Measurements from ENCODE around the gene PHF3.

Gene PHF3, protein sequence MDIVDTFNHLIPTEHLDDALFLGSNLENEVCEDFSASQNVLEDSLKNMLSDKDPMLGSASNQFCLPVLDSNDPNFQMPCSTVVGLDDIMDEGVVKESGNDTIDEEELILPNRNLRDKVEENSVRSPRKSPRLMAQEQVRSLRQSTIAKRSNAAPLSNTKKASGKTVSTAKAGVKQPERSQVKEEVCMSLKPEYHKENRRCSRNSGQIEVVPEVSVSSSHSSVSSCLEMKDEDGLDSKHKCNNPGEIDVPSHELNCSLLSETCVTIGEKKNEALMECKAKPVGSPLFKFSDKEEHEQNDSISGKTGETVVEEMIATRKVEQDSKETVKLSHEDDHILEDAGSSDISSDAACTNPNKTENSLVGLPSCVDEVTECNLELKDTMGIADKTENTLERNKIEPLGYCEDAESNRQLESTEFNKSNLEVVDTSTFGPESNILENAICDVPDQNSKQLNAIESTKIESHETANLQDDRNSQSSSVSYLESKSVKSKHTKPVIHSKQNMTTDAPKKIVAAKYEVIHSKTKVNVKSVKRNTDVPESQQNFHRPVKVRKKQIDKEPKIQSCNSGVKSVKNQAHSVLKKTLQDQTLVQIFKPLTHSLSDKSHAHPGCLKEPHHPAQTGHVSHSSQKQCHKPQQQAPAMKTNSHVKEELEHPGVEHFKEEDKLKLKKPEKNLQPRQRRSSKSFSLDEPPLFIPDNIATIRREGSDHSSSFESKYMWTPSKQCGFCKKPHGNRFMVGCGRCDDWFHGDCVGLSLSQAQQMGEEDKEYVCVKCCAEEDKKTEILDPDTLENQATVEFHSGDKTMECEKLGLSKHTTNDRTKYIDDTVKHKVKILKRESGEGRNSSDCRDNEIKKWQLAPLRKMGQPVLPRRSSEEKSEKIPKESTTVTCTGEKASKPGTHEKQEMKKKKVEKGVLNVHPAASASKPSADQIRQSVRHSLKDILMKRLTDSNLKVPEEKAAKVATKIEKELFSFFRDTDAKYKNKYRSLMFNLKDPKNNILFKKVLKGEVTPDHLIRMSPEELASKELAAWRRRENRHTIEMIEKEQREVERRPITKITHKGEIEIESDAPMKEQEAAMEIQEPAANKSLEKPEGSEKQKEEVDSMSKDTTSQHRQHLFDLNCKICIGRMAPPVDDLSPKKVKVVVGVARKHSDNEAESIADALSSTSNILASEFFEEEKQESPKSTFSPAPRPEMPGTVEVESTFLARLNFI (N-terminal part only)

DNA sequence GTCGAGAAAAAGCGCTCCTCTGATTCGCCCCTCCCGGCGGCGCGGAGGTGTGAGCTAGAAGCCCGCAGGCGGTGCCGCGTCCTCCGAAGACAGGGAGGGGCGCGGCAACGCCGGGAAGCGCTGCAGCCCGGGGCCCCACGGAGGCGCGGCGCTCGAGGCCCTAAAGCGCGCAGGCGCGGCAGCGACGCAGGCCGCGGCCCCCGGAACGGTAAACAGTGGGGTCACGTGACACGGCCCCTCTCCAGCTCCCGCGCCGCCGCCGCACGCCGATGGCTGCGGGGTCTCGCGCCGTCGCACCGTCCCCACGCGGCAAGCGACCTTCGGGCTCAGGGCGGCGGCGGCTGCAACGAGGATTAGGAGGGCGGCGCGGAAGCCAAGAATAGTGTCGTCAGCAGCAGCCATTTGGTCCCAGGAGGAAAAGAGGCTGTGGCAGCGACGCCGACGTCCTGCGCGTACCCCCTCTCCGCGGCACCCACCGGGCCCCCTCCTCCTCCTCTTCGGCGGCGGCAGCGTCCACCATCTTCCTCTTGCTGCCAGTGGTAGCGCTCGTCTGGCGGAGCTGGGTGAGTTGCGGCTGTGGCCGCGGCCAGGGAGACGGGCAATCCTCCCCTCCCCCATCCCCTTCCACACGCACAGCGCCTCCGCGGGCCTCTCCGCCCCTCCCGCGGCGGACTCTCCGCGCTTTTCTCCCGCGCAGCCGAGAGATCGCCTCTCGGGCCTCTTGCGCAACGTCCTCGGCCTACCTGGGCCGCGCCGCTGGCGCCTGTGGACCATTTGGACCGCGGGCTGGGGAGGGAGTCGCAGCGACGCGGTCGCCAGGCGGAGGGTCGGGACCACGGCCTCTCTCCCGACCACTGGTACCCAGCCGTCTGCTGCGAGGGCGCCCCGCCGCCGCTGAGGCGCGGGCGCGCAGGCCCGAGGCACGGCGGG lies at the start of gene PHF3:
TSS of gene PHF3 (plus strand) at position 215 of the 930 bp plus-strand sequence. CDS start 10,750 bp downstream, outside the sequence.
- peak; percentile 77 to 87 for DNase-seq (ENCODE audit: low read depth in 2 of 2)

DNA sequence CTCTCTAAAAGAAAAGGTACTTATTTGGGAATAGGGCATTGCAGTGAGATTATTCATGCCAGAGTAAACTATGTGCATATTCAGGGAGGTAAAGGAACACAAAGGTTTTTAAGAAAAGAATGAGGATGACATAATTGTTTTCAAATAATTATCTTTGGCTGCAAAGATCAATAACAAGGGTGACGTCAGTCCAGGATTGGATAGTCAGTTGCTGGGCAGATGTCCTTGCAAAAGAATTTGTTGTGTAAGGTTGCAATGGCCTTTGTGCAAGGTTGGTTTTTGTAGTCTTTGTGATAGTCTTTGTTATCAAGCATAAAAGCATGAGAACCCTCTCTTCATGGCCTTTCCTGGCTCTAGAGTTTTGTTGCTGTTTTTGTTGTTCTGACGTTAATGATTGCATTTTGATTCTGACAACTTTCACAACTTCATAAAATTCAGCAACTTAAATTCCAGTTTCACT lies 45.6 kb upstream of the PHF3 start:
- no peak for DNase-seq (ENCODE audit: low read depth in 2 of 2)

DNA sequence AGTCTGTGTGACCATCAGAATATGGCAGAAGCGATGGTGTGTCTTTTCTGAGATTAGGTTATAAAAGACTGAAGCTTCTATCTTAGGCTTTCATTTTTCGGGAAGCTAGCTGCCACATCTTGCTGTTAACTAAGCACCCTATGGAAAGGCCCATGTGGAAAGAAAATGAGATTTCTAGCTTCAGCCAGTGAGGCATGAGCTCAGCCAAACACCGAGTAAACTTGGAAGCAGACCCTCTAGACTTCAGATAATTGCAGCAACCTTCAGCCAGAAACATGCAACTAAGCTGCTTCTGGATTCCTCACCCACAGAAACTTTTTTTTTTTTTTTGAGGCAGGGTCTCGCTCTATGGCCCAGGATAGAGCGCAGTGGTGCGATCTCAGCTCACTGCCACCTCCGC lies 42.7 kb upstream of the PHF3 start:
- DNase-seq (ENCODE audit: low read depth in 2 of 2): no peak

DNA sequence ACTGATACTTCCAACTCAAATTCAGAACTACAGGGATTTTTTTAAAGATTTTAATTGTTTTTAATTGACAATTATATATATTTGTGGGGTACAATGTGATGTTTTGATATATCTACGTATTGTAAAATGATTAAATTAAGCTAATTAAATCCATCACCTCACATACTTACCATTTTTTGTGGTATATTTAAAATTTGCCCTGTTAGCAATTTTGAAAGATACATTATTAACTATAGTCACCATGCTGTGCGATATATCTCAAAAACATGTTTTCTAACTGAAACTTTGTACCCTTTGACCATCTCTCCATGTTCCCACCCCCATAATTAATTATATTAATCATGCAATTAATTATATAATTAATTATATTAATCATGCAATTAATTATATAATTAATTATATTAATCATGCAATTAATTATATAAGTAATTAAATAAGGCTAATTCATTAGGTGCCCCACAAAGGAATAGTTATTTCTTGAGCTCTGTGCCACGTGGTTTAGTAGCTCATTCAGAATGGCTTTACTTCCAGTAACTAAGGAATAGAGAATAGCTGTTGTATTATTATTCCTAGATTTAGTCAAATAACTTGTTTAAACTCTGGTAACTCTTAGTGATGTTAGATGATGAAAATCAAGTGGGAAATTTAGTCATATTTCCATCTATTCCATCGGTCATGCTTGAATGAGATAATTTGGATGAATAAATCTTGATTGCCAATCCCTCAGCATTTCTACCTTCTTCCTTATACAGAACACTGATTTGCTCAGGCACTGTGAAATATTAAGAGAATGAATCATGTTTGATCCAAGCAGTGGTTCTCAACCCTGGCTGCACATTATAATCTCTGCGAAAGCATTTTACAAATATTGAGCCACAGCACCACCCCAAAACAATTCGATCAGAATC lies 38.2 kb upstream of the PHF3 start:
- DNase-seq (ENCODE audit: low read depth in 2 of 2): no peak

DNA sequence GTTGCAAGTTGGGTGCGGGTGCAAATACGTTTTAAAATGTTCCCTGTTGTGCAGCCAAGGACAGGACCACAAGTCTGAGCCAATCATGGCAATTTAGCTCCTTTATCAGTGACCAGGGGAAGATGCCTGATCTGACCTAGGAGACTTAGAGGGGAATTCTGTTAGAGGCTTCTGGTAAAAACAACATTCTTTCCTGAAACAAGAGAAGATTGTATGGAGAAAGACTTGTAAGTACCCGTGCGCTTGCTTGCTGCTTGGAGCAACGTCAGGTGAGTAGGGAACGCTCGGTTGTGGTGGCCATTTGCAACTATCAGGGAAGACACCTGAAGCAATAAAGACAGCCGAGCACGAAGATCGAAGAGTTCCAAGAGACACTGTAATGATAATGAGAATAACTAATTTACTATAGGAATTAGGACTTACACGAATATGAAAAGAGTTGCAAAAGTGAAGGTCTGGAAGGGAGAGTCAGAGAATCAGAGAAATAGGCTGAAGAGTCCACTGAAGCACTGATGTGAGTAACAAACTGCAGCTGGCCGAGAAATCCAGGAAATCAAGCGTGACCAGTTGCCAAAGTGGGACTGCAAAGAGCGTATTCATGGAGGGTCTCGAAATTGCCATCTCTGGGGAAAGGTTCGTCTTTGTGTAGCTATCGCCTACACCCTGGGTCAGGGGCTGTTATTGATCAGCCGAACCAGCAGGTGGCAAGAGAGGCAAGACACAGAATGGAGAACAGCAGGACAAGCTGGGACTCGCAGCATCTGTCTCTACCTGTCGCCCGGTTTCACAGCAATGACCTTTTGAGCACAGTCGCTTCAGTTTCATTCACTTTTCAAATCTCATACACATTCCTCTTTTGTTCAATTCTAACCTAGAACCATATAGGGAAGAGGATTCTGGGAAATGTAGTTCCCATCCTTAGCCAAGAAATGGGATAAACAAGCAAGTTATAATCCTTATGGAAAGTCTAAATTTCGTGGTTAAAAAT lies 37.3 kb upstream of the PHF3 start:
- peak; percentile 55 to 58 for DNase-seq (ENCODE audit: low read depth in 2 of 2)

DNA sequence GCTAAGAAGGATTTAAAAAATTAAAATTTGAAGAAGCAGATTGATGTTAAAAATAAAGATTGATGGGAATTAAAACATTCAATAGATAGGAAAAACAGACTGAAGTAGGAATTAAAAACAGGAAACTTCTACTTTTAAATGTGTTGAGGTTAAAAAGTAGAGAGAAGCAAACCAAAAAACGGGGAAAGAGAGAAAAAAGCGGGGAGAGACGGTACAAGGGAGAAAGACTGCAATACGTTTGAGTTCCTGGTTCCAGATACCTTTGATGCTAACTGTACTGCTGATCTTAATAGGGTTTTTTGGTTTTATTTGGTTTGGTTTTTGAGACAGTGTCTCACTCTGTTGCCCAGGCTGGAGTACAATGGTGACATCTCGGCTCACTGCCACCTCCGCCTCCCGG lies 36.4 kb upstream of the PHF3 start:
- DNase-seq (ENCODE audit: low read depth in 2 of 2): no peak

DNA sequence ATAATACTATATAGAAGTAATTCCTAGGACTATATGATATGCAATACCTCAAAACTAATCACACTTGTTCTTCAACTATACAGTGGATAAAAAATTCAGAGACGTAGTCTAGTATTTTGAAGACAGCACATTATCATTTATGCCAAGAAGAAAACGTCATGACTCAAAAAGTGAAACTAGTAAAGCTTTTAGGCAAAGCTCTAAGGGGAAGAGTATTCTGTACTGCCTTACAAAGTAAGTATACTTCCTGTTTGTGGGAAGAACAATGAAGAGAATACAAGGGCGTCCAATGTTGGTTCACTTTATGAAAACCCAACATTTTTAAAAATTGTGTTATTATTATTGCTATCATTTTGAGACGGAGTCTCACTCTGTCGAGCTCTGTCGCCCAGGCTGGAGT lies 35.5 kb upstream of the PHF3 start:
- DNase-seq (ENCODE audit: low read depth in 2 of 2): no peak

DNA sequence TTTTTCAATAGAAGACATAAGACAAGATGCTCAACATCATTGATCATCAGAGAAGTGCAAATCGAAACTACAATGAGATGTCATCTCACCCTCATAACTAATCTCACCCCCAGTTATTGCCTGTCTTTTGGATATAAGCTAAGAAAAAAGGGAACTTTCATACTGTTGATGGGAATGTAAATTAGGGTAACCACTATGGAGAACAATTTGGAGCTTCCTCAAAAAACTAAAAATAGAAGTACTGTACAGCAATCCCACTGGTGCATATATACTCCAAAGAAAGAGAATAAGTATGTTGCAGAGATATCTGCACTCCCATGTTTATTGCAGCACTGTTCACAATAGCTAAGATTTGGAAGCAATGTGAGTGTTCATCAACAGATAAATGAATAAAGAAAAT lies 26.4 kb upstream of the PHF3 start:
- no peak for DNase-seq (ENCODE audit: low read depth in 2 of 2)

DNA sequence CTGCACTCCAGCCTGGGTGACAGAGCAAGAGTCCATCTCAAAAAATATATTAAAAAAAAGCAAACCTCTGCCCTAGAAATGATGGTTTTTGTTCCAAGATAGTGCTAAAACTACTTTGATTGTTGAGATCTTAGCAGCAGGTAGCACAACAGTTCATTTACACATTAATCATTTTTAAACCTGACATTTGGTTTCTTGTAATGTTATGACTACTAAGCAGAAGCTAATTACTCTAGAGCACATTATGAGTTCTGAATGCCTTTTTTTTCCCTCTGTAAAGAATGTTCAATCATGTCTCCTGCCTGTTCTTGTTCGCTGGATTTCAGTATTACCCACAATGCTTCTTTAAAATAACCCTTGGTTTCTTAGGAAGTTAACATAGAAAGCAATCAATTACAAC lies 24.7 kb upstream of the PHF3 start:
- DNase-seq (ENCODE audit: low read depth in 2 of 2): no peak

DNA sequence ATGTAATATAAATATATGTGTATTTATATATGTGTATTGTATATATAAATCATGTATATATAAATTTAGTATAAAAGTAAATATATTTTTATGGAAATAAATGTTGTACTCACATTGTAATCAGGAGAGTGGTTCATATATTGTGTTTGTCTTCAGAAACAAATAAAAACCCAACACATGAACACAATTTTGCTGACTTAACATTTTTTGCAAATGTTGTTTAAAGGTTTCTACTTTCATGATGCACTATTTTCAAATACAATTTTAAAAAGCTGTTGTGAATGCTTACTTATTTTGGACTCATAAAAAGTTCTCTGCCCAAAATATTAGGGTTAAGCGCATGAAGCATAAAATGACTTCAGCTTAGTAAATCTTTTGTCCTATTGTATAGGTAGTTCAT lies 24.0 kb upstream of the PHF3 start:
- no peak for DNase-seq (ENCODE audit: low read depth in 2 of 2)

DNA sequence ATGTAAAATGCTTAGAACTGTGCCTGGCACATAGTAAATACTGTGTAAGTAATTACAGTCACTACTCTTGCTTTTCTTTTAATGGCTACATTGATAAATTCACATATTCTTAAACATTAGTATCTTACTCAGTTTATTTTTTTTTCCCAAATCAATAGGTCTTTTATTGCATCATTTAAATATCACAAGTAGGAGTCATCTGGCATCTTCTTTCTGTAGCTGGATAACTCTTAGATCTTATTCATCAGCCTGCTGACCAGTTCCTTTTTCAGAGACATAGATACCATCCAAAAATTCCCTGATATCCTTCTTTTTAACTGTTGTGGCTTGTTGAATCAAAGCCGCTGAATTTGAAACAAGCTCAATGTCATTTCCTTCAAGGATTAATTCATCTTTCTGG lies 20.0 kb upstream of the PHF3 start:
- DNase-seq (ENCODE audit: low read depth in 2 of 2): no peak

DNA sequence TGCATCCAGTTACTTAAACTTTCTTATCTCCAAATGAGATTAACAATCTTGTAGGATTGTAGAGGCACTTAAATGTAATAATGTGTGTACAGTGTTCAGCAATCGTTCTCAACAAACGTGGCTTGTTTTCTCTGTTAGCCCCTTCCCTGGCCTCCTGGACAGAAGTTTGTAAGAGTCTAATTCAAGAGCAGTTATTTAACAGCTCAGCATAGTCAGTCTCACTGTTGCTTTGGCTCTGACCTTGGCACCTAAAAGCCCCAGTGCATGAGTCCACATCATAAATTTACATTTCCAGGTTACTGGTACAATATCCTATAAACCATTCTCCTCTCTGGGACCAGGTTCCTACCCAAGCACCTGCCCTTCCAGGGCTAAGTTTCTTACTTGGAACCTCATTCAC lies 11.5 kb upstream of the PHF3 start:
- no peak for DNase-seq (ENCODE audit: low read depth in 2 of 2)

DNA sequence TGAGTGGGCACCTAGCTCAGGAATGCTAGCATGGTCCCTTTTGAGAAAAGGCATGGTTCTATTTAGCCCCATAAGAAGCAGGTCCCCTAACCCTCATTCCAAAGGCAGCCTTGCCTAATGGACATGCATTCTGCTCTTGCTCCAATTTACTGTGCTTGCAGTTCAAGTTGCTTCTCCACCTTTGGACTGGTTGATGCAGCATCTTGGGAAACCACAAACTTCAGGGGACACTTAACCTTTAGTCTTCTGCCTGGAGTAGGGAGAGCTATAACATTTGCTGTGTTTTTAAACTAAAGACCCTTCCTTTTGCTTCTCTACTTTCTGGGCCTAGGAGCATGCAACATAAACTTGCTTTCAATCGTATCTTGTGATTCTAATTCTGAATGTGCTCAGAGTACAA lies 5.1 kb upstream of the PHF3 start:
- DNase-seq (ENCODE audit: low read depth in 2 of 2): no peak

DNA sequence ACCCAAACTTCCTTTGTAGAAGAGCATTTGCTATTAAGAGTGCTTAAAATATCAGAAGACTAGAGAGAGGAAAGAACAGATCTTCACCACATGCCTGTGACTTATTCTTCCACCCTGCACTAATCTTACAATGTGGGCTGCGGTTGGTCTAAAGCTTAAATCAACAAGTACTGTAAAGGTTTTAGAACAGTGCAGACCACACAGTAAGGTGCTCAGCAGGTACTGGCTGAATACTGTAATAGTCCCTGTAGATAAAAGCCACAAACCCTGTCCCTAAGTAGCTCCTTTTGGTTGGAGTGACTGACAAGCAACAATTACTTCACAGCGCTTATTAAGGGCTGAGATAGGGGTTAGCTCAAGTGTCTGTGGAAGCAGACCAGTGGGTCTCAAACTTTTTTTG lies 972 bp upstream of the PHF3 start:
- no peak for DNase-seq (ENCODE audit: low read depth in 2 of 2)

DNA sequence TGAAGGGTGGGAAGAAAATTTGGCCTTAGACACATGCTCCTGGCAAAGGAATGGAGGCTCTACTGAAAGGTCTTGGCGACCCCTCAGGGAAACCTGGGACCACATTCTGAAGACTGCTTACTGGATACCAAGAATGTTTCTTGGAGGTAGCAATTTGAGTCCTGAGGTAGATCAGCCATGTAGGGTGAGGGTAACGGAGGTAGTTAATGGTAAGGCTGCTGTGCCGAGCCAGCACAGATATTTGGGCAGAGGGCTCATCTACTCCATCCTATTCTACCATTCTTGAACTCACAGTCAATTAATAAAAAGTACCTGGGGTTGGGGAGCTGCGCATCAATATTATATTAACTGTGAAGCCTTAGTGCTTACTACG lies 401 bp upstream of the PHF3 start:
- DNase-seq (ENCODE audit: low read depth in 2 of 2): no peak

DNA sequence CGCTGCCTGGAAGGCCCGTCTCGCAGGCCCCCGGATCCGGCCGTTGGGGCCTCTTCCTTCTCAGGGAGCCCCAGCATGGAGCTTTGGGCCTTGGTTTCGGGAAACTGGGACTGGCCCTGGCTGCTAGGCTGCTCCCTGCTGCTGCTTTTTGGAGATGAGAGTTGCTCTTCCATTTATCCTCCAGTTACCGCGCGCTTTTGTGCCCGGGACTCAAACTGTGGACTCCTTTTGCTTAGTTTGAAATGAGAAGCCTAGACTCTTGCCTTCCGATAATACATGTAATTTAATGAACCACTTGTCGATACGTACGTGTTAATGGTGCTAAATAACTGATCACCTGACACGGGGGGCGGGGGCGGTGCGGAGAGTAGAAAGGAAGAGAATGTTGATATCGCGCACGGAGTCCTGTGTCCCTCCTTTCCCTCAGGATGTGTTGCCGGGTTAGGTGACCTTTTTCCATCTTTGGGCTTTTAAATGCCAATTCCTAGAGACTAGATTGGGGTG lies 968 bp downstream of the PHF3 start:
- peak; percentile 28 to 50 for DNase-seq (ENCODE audit: low read depth in 2 of 2)

DNA sequence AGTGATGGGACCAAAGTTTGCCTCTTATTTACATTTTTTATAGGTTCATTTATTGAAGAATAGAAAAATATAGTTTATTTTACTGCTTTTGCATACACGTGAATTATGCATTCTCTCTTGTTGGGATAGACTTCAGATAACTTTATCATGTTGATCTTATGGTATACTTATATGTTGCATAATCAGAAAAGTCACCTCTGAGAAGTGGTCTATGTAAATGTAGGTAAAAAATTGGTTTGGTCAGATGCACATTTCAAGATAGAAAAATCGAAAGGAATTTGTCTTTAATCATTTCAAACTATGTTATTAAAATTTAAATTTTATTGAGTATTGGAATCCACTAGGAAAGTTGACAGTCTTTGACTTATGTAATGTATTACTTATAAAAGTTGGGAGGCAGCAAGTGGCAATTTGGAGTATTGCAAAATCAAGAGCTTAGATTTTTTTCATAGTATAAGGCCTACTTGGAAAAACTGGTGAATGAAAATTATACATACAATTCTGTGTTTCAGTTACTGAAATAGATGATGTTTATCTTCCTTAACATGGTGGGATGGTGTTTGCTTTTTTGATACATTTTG lies 2.4 kb downstream of the PHF3 start:
- no peak for DNase-seq (ENCODE audit: low read depth in 2 of 2)

DNA sequence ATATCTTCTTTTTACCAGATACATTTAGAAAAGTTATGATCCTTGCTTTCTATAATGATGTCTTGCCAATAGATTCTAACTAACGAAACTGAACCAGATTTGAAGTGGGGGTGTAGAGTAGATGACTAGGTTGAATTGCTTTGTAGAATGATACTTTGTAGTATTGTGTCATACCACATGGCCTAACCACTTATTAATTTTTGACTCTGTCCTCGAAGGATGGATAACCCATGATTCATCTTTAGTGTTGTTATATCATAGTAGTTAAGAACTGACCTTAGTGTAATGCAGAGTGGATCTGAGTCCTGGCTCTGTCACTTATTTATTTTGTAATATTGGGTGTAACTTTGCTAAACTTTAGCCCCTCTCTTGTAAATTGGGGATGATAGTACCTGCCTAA lies 4.5 kb downstream of the PHF3 start:
- no peak for DNase-seq (ENCODE audit: low read depth in 2 of 2)
